NB4 (cell line): Measurements from ENCODE around the gene ACTA2.

Experiments
- DNase-seq: peaks from one replicate; pipeline ENCODE4 v3.0.0; 2010; ENCODE audit warnings: low read depth
- H3K4me3 ChIP-seq: one replicate; pipeline ENCODE4 v1.5.1; 2011; ENCODE audit warnings: mild to moderate bottlenecking, low read depth, low read length, moderate library complexity
- CTCF ChIP-seq: IDR thresholded peaks from one replicate; pipeline ENCODE4 v1.5.1; 2012; ENCODE audit warnings: low read depth, low read length
- MAX ChIP-seq: IDR thresholded peaks from 2 replicates; pipeline ENCODE4 v1.6.1; 2011; ENCODE audit warnings: low read depth, low read length
- MYC ChIP-seq: IDR thresholded peaks from 2 replicates; pipeline ENCODE4 v1.6.1; 2011; ENCODE audit warnings: low read depth, low read length
- POLR2A ChIP-seq: IDR thresholded peaks from 2 replicates; pipeline ENCODE4 v1.6.1; 2011; ENCODE audit warnings: mild to moderate bottlenecking; ENCODE audit not compliant: insufficient read length; ENCODE audit errors: extremely low read depth

Gene ACTA2

GRCh38 chr10:88963318-88963717 is 10.7 kb upstream of the ACTA2 start:
- H3K4me3 ChIP-seq, result no peak overlapping the region
- TF ChIP-seq MAX, result no peak
- TF ChIP-seq MYC, result no peak
- TF ChIP-seq CTCF, result no peak
- no peak for DNase-seq

- TF ChIP-seq MAX (no peak), MYC (no peak)
- DNase-seq, result peak; percentile 11
- H3K4me3 ChIP-seq, result no peak overlapping the region
These were observed 9.8 kb upstream of the ACTA2 start for GRCh38 chr10:88962336-88962735.

- no peak for DNase-seq
- no peak for TF ChIP-seq MYC
- no peak for TF ChIP-seq MAX
- no peak for TF ChIP-seq CTCF
- no peak for TF ChIP-seq POLR2A
- H3K4me3 ChIP-seq, result no peak overlapping the region
These were observed 8.7 kb upstream of the ACTA2 start for GRCh38 chr10:88961266-88961665.

GRCh38 chr10:88960802-88961201 is 8.2 kb upstream of the ACTA2 start:
- TF ChIP-seq CTCF (no peak), MAX (no peak), MYC (no peak)
- no peak overlapping the region for H3K4me3 ChIP-seq
- DNase-seq, result no peak

GRCh38 chr10:88958721-88959120 is 6.1 kb upstream of the ACTA2 start:
- H3K4me3 ChIP-seq, result no peak overlapping the region
- TF ChIP-seq POLR2A (no peak), MAX (no peak), CTCF (no peak), MYC (no peak)
- DNase-seq, result no peak

GRCh38 chr10:88957381-88957780 is 4.8 kb upstream of the ACTA2 start:
- no peak for TF ChIP-seq POLR2A
- no peak overlapping the region for H3K4me3 ChIP-seq
- DNase-seq, result no peak

GRCh38 chr10:88954458-88955083 is 2.0 kb upstream of the ACTA2 start:
- DNase-seq, result no peak
- H3K4me3 ChIP-seq, result no peak overlapping the region
- TF ChIP-seq POLR2A, result no peak
- no peak for TF ChIP-seq MYC
- TF ChIP-seq CTCF, result no peak
- TF ChIP-seq MAX, result no peak
